NCI-H460 (cell line): Measurements from ENCODE around the gene APMAP. TPM values are rescaled to one million over a fixed set of nuclear protein-coding genes. Genes with fewer than 3 reads are reported as not detected.
"Not testable (repeated sequence)": the region's sequence is repeated elsewhere in the genome, so short reads cannot be mapped to it uniquely, and the experiment has no call there.

Experiments
- DNase-seq: peaks from one replicate; pipeline ENCODE4 v3.0.0-alpha.2; 2016; ENCODE audit warnings: low read depth; ENCODE audit errors: extremely low read depth
- total RNA-seq: library from RNA; depleted of rRNA; stranded (reverse); fragments of >200 nt; shearing (Covaris generic); gene quantifications from 2 replicates; pipeline ENCODE4 v1.2.3, GENCODE V29; 2014

Gene APMAP
- total RNA-seq, 1 experiment from 2014 or later, result 121 TPM

GRCh38 chr20:24955045-24955444, 37.5 kb downstream of the APMAP start:
- no peak for DNase-seq

- DNase-seq, result no peak
Observed at GRCh38 chr20:24954566-24954965, 38.0 kb downstream of the APMAP start.

- no peak for DNase-seq
Observed at GRCh38 chr20:24954151-24954550, 38.4 kb downstream of the APMAP start.

GRCh38 chr20:24953621-24954133, 38.9 kb downstream of the APMAP start:
- no peak for DNase-seq

GRCh38 chr20:24953209-24953575, 39.4 kb downstream of the APMAP start:
- DNase-seq, result no peak

- no peak for DNase-seq
Observed at GRCh38 chr20:24952376-24953208, 40.0 kb downstream of the APMAP start.

GRCh38 chr20:24951536-24952083, 40.9 kb downstream of the APMAP start:
- DNase-seq, result no peak

- DNase-seq, result no peak
Observed at GRCh38 chr20:24950836-24951525, 41.6 kb downstream of the APMAP start.

- no peak for DNase-seq
Observed at GRCh38 chr20:24950128-24950835, 42.3 kb downstream of the APMAP start.

- no peak for DNase-seq
Observed at GRCh38 chr20:24949756-24950127, 42.8 kb downstream of the APMAP start.

GRCh38 chr20:24948939-24949679, 43.4 kb downstream of the APMAP start, which contains the start of gene CST7:
Gene CST7 (plus strand): TSS chr20:24949269. CDS start chr20:24949506, 237 bp downstream.
- DNase-seq, result no peak

GRCh38 chr20:24948396-24948938, 44.1 kb downstream of the APMAP start:
- DNase-seq, result not testable (repeated sequence)

GRCh38 chr20:24946376-24946775, 46.2 kb downstream of the APMAP start:
- DNase-seq, result not testable (repeated sequence)

- no peak for DNase-seq
Observed at GRCh38 chr20:24943731-24944130, 48.8 kb downstream of the APMAP start.

GRCh38 chr20:24943196-24943595, 49.4 kb downstream of the APMAP start:
- DNase-seq, result no peak

- DNase-seq, result no peak
Observed at GRCh38 chr20:24942679-24943078, 49.9 kb downstream of the APMAP start.

GRCh38 chr20:24939036-24939435, 53.5 kb downstream of the APMAP start:
- no peak for DNase-seq

GRCh38 chr20:24938498-24938897, 54.1 kb downstream of the APMAP start:
- no peak for DNase-seq

GRCh38 chr20:24937579-24937978, 55.0 kb downstream of the APMAP start:
- DNase-seq, result no peak
